ENCODE measurements around the gene GIGYF2.
A peak's percentile ranks its signal among the peaks of the same experiment; 100 is the strongest.

Gene GIGYF2, protein sequence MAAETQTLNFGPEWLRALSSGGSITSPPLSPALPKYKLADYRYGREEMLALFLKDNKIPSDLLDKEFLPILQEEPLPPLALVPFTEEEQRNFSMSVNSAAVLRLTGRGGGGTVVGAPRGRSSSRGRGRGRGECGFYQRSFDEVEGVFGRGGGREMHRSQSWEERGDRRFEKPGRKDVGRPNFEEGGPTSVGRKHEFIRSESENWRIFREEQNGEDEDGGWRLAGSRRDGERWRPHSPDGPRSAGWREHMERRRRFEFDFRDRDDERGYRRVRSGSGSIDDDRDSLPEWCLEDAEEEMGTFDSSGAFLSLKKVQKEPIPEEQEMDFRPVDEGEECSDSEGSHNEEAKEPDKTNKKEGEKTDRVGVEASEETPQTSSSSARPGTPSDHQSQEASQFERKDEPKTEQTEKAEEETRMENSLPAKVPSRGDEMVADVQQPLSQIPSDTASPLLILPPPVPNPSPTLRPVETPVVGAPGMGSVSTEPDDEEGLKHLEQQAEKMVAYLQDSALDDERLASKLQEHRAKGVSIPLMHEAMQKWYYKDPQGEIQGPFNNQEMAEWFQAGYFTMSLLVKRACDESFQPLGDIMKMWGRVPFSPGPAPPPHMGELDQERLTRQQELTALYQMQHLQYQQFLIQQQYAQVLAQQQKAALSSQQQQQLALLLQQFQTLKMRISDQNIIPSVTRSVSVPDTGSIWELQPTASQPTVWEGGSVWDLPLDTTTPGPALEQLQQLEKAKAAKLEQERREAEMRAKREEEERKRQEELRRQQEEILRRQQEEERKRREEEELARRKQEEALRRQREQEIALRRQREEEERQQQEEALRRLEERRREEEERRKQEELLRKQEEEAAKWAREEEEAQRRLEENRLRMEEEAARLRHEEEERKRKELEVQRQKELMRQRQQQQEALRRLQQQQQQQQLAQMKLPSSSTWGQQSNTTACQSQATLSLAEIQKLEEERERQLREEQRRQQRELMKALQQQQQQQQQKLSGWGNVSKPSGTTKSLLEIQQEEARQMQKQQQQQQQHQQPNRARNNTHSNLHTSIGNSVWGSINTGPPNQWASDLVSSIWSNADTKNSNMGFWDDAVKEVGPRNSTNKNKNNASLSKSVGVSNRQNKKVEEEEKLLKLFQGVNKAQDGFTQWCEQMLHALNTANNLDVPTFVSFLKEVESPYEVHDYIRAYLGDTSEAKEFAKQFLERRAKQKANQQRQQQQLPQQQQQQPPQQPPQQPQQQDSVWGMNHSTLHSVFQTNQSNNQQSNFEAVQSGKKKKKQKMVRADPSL (N-terminal part only)

DNA sequence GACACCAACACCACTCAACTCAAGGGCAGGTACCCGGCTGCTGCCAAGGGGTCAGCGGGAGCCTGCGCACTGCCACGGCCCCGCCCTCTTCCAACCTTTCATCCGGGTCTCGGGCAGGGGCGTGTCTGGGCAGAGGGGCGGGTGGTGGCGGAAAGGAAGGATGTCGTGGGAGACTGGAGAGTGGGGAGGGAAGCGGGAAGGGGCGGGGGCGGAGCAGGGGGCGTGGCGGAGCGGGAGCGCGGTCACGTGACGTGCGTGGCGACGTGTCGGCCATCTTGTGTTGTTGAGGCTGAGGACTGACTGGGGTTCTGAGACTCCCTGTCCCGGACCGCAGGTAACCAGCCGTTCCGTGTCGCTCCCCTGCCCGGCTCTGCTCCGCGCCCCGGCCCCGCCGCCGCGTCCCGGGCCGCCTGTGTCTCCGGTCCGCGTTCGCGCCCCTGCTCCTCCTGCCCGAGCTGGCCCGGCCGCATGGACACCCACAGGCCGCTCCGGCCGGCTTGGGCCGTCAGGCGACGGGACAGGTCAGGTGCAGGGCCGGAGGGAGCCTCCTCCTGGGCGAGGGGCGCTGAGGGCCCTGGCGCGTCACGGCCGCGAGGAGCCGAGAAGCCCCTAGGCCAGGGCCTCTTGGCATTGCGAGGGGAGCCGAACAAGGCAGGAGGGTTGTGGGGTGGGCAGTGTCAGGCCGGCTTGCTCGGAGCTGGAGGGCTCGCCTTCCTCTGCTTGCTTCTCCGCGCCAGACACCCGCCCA, at the start of gene GIGYF2:
TSS of gene GIGYF2 (plus strand) at position 273 of the 748 bp plus-strand sequence. CDS start 37,867 bp downstream, outside the sequence.
- 0 out of 2 replicates have a peak, but pooled peaks have one; percentile 17 for TF ChIP-seq ZBTB7A (IDR thresholded peaks at IDR 0.05; ENCODE audit: low read depth)
- TF ChIP-seq, protein P1, sequence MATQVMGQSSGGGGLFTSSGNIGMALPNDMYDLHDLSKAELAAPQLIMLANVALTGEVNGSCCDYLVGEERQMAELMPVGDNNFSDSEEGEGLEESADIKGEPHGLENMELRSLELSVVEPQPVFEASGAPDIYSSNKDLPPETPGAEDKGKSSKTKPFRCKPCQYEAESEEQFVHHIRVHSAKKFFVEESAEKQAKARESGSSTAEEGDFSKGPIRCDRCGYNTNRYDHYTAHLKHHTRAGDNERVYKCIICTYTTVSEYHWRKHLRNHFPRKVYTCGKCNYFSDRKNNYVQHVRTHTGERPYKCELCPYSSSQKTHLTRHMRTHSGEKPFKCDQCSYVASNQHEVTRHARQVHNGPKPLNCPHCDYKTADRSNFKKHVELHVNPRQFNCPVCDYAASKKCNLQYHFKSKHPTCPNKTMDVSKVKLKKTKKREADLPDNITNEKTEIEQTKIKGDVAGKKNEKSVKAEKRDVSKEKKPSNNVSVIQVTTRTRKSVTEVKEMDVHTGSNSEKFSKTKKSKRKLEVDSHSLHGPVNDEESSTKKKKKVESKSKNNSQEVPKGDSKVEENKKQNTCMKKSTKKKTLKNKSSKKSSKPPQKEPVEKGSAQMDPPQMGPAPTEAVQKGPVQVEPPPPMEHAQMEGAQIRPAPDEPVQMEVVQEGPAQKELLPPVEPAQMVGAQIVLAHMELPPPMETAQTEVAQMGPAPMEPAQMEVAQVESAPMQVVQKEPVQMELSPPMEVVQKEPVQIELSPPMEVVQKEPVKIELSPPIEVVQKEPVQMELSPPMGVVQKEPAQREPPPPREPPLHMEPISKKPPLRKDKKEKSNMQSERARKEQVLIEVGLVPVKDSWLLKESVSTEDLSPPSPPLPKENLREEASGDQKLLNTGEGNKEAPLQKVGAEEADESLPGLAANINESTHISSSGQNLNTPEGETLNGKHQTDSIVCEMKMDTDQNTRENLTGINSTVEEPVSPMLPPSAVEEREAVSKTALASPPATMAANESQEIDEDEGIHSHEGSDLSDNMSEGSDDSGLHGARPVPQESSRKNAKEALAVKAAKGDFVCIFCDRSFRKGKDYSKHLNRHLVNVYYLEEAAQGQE (IDR thresholded peaks at IDR 0.05; ENCODE audit: low read depth): no peak
- TF ChIP-seq TAF1 (IDR thresholded peaks at IDR 0.05; ENCODE audit: low read depth): peak; percentile 64
- TF ChIP-seq NFIC (IDR thresholded peaks at IDR 0.05): no peak
- TF ChIP-seq TEAD4 (IDR thresholded peaks at IDR 0.05): no peak
- peak; percentile 95 for TF ChIP-seq YY1 (IDR thresholded peaks at IDR 0.05; ENCODE audit: low read depth)
- TF ChIP-seq TCF12 (IDR thresholded peaks at IDR 0.05; ENCODE audit: low read depth): no peak
- TF ChIP-seq USF1 (IDR thresholded peaks at IDR 0.05): peak; percentile 96
- TF ChIP-seq EP300 (IDR thresholded peaks at IDR 0.05; ENCODE audit: borderline replicate concordance): no peak
- TF ChIP-seq, protein P2, sequence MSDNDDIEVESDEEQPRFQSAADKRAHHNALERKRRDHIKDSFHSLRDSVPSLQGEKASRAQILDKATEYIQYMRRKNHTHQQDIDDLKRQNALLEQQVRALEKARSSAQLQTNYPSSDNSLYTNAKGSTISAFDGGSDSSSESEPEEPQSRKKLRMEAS (IDR thresholded peaks at IDR 0.05): no peak; the same call in 1 of the 2 replicates
- TF ChIP-seq RAD21 (IDR thresholded peaks at IDR 0.05; ENCODE audit: low read depth): no peak
- TF ChIP-seq FOXM1 (IDR thresholded peaks at IDR 0.05; ENCODE audit: borderline replicate concordance, low read depth): no peak

DNA sequence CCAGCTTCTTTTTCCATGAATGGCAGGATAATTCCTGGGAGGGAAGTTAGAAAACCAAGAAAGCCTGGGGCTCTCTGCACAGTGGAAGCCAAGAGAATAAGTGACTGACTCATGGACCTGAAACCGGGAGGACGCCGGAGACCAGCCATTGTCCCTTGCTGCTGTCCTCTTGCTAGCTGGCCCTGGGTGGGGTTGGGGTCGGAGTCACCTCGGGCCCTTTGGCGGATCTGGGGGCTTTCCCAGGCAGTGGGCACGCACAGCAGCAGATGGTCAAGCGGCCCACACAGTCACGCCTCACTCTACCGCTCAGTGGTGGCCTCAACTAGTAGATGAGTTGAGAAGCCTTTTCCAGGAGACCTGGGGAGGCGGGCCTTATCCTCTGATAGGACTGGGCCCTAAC, 48.1 kb upstream of the GIGYF2 start:
- no peak for TF ChIP-seq CEBPB (IDR thresholded peaks at IDR 0.05)
- TF ChIP-seq EGR1 (IDR thresholded peaks at IDR 0.05): no peak
- no peak for TF ChIP-seq USF1 (IDR thresholded peaks at IDR 0.05)
- TF ChIP-seq NFIC (IDR thresholded peaks at IDR 0.05): no peak
- TF ChIP-seq TEAD4 (IDR thresholded peaks at IDR 0.05): no peak
- TF ChIP-seq YY1 (IDR thresholded peaks at IDR 0.05; ENCODE audit: low read depth): no peak
- TF ChIP-seq RAD21 (IDR thresholded peaks at IDR 0.05; ENCODE audit: low read depth): no peak
- no peak for TF ChIP-seq ZBTB7A (IDR thresholded peaks at IDR 0.05; ENCODE audit: low read depth)
- no peak for TF ChIP-seq CREB1 (IDR thresholded peaks at IDR 0.05; ENCODE audit: low read depth)
- no peak for TF ChIP-seq FOXM1 (IDR thresholded peaks at IDR 0.05; ENCODE audit: borderline replicate concordance, low read depth)
- TF ChIP-seq, protein P1 (IDR thresholded peaks at IDR 0.05; ENCODE audit: low read depth): no peak
- TF ChIP-seq EP300 (IDR thresholded peaks at IDR 0.05; ENCODE audit: borderline replicate concordance): no peak
- no peak for TF ChIP-seq TAF1 (IDR thresholded peaks at IDR 0.05; ENCODE audit: low read depth)
- no peak for TF ChIP-seq TCF12 (IDR thresholded peaks at IDR 0.05; ENCODE audit: low read depth)
- TF ChIP-seq, protein P2 (IDR thresholded peaks at IDR 0.05): no peak

- TF ChIP-seq TAF1 (IDR thresholded peaks at IDR 0.05; ENCODE audit: low read depth) (no peak), YY1 (IDR thresholded peaks at IDR 0.05; ENCODE audit: low read depth) (no peak), NFIC (IDR thresholded peaks at IDR 0.05) (no peak), TEAD4 (IDR thresholded peaks at IDR 0.05) (no peak), RAD21 (IDR thresholded peaks at IDR 0.05; ENCODE audit: low read depth) (no peak), CEBPB (IDR thresholded peaks at IDR 0.05) (no peak), ZBTB7A (IDR thresholded peaks at IDR 0.05; ENCODE audit: low read depth) (no peak), CREB1 (IDR thresholded peaks at IDR 0.05; ENCODE audit: low read depth) (no peak), EGR1 (IDR thresholded peaks at IDR 0.05) (no peak), EP300 (IDR thresholded peaks at IDR 0.05; ENCODE audit: borderline replicate concordance) (no peak), TCF12 (IDR thresholded peaks at IDR 0.05; ENCODE audit: low read depth) (no peak), FOXM1 (IDR thresholded peaks at IDR 0.05; ENCODE audit: borderline replicate concordance, low read depth) (no peak), USF1 (IDR thresholded peaks at IDR 0.05) (no peak)
- TF ChIP-seq, protein P2 (IDR thresholded peaks at IDR 0.05): no peak
- TF ChIP-seq, protein P1 (IDR thresholded peaks at IDR 0.05; ENCODE audit: low read depth): no peak
Measured at GRCh38 chr2:232652505-232652851, 44.7 kb upstream of the GIGYF2 start.

All from Ishikawa (cell line).